H9 (cell line): ENCODE results near the gene PLCB1. TPM values are rescaled to one million over a fixed set of nuclear protein-coding genes. Genes with fewer than 3 reads are reported as not detected.

ENCODE experiments used
- DNase-seq: peaks from one replicate; pipeline ENCODE4 v3.0.0-alpha.2; 2017
- H2AFZ ChIP-seq: one replicate; pipeline ENCODE4 v1.6.1; 2013; ENCODE audit warnings: mild to moderate bottlenecking, low read length, control low read depth, moderate library complexity
- H2AK5ac ChIP-seq: 2 replicates; pipeline ENCODE4 v1.6.1; 2013; ENCODE audit warnings: low read length, control low read depth, mixed read lengths; ENCODE audit not compliant: insufficient read length
- H2BK120ac ChIP-seq: one replicate; pipeline ENCODE4 v1.6.1; 2013; ENCODE audit warnings: low read depth, mild to moderate bottlenecking, low read length, control low read depth, inconsistent platforms; ENCODE audit not compliant: poor library complexity, severe bottlenecking
- H2BK12ac ChIP-seq: 2 replicates; pipeline ENCODE4 v1.6.1; 2013; ENCODE audit warnings: low read length, control low read depth, mixed read lengths, low read depth; ENCODE audit not compliant: insufficient read length
- H2BK15ac ChIP-seq: 2 replicates; pipeline ENCODE4 v1.6.1; 2013; ENCODE audit warnings: low read depth, low read length, control low read depth
- H2BK20ac ChIP-seq: one replicate; pipeline ENCODE4 v1.6.1; 2013; ENCODE audit warnings: low read depth, mild to moderate bottlenecking, low read length, control low read depth, inconsistent platforms; ENCODE audit not compliant: poor library complexity, severe bottlenecking
- H2BK5ac ChIP-seq: 2 replicates; pipeline ENCODE4 v1.6.1; 2013; ENCODE audit warnings: low read length, control low read depth, mixed read lengths; ENCODE audit not compliant: insufficient read length
- H3K14ac ChIP-seq: 2 replicates; pipeline ENCODE4 v1.6.1; 2013; ENCODE audit warnings: low read length, control low read depth; ENCODE audit not compliant: insufficient read depth
- H3K18ac ChIP-seq: 2 replicates; pipeline ENCODE4 v1.6.1; 2013; ENCODE audit warnings: low read depth, mild to moderate bottlenecking, mixed read lengths, low read length, control low read depth; ENCODE audit not compliant: insufficient read length
- H3K23ac ChIP-seq: 2 replicates; pipeline ENCODE4 v1.6.1; 2013; ENCODE audit warnings: low read length, control low read depth, mixed read lengths, low read depth; ENCODE audit not compliant: insufficient read length
- H3K23me2 ChIP-seq: 2 replicates; pipeline ENCODE4 v1.6.1; 2013; ENCODE audit warnings: low read depth, mild to moderate bottlenecking, mixed read lengths, low read length, control low read depth; ENCODE audit not compliant: insufficient read length, poor library complexity, severe bottlenecking
- H3K27ac ChIP-seq: 2 replicates; pipeline ENCODE4 v1.5.1; 2013; ENCODE audit warnings: low read length, control low read depth, mixed read lengths, low read depth; ENCODE audit not compliant: insufficient read length
- H3K27me3 ChIP-seq: 2 replicates; pipeline ENCODE4 v1.6.1; 2013; ENCODE audit warnings: low read length, control low read depth, inconsistent platforms; ENCODE audit not compliant: insufficient read depth
- H3K4ac ChIP-seq: 2 replicates; pipeline ENCODE4 v1.6.1; 2013; ENCODE audit warnings: low read depth, mild to moderate bottlenecking, control low read depth, inconsistent platforms, low read length, moderate library complexity
- H3K4me1 ChIP-seq: 2 replicates; pipeline ENCODE4 v1.6.1; 2013; ENCODE audit warnings: low read length, control low read depth, inconsistent platforms; ENCODE audit not compliant: insufficient read depth
- H3K4me2 ChIP-seq: 2 replicates; pipeline ENCODE4 v1.6.1; 2013; ENCODE audit warnings: low read length, control low read depth, mixed read lengths; ENCODE audit not compliant: insufficient read length, insufficient read depth
- H3K56ac ChIP-seq: 2 replicates; pipeline ENCODE4 v1.6.1; 2013; ENCODE audit warnings: low read depth, mild to moderate bottlenecking, mixed read lengths, low read length, control low read depth; ENCODE audit not compliant: insufficient read length
- H3K79me1 ChIP-seq: 2 replicates; pipeline ENCODE4 v1.6.1; 2013; ENCODE audit warnings: low read depth, mild to moderate bottlenecking, moderate library complexity, low read length, control low read depth, inconsistent platforms; ENCODE audit not compliant: insufficient read depth, poor library complexity, severe bottlenecking
- H3K79me2 ChIP-seq: 2 replicates; pipeline ENCODE4 v1.6.1; 2013; ENCODE audit warnings: low read length, control low read depth, inconsistent platforms; ENCODE audit not compliant: insufficient read depth
- H3K9ac ChIP-seq: 2 replicates; pipeline ENCODE4 v1.6.1; 2013; ENCODE audit warnings: low read length, control low read depth, mixed read lengths; ENCODE audit not compliant: insufficient read length; ENCODE audit errors: extremely low read depth
- H3K9me3 ChIP-seq: one replicate; pipeline ENCODE4 v1.6.1; 2013; ENCODE audit warnings: low read depth, low read length, inconsistent platforms; ENCODE audit not compliant: control insufficient read depth
- H3T11ph ChIP-seq: one replicate; pipeline ENCODE4 v1.6.1; 2013; ENCODE audit warnings: mild to moderate bottlenecking, low read length, control low read depth, inconsistent platforms
- H4K20me1 ChIP-seq: one replicate; pipeline ENCODE4 v1.6.1; 2013; ENCODE audit not compliant: control insufficient read depth, insufficient read length, insufficient read depth
- H4K5ac ChIP-seq: 2 replicates; pipeline ENCODE4 v1.6.1; 2013; ENCODE audit warnings: low read depth, mild to moderate bottlenecking, mixed read lengths, low read length, control low read depth; ENCODE audit not compliant: insufficient read length
- H4K8ac ChIP-seq: replicated peaks from 2 replicates; pipeline ENCODE4 v1.6.1; 2013; ENCODE audit warnings: low read length, control low read depth, mixed read lengths, low read depth; ENCODE audit not compliant: insufficient read length
- H4K91ac ChIP-seq: 2 replicates; pipeline ENCODE4 v1.6.1; 2013; ENCODE audit warnings: low read depth, mild to moderate bottlenecking, moderate library complexity, mixed read lengths, low read length, control low read depth; ENCODE audit not compliant: insufficient read length
- H3K27ac Mint-ChIP-seq, 3 experiments: 2 replicates in 2 of 3; 3 replicates in 1 of 3; pipeline ENCODE4 v1.8.0; 2020 to 2021; ENCODE audit warnings: mixed read lengths in 3 of 3, mild to moderate bottlenecking in 1 of 3, moderate library complexity in 1 of 3
- H3K27me3 Mint-ChIP-seq: 2 replicates; pipeline ENCODE4 v1.8.0; 2021; ENCODE audit warnings: low read depth, mild to moderate bottlenecking, moderate library complexity, mixed read lengths
- H3K36me3 Mint-ChIP-seq, 3 experiments: 2 replicates in 2 of 3; 3 replicates in 1 of 3; pipeline ENCODE4 v1.8.0; 2020 to 2021; ENCODE audit warnings: low read depth in 3 of 3, mixed read lengths in 3 of 3; ENCODE audit not compliant: insufficient read depth in 1 of 3
- H3K4me1 Mint-ChIP-seq, 2 experiments: 2 replicates each; pipeline ENCODE4 v1.8.0; 2020; ENCODE audit warnings: mixed read lengths in 2 of 2
- H3K4me3 Mint-ChIP-seq, 2 experiments: 2 replicates in 1 of 2; 3 replicates in 1 of 2; pipeline ENCODE4 v1.8.0; 2020 to 2021; ENCODE audit warnings: mild to moderate bottlenecking in 2 of 2, mixed read lengths in 2 of 2, moderate library complexity in 1 of 2
- H3K9me3 Mint-ChIP-seq, 2 experiments: 2 replicates in 1 of 2; 3 replicates in 1 of 2; pipeline ENCODE4 v1.8.0; 2020; ENCODE audit warnings: mild to moderate bottlenecking in 2 of 2, mixed read lengths in 2 of 2, moderate library complexity in 1 of 2
- WGBS: extraction: QIAGEN DNeasy Blood & Tissue Kit; methylation state at CpG from one replicate; pipeline ENCODE4 v1.1.7; 2013; ENCODE audit warnings: missing lambda C conversion rate, low lambda C conversion rate, mixed read lengths; ENCODE audit not compliant: insufficient read length; ENCODE audit errors: extremely low coverage; 5-methylcytosine and 5-hydroxymethylcytosine counted together
- total RNA-seq: library from RNA; stranded (reverse); gene quantifications from 2 replicates; pipeline ENCODE4 v1.2.1, GENCODE V29; 2021
- TF ChIP-seq, protein P1 (sequence below): fragments of 200-600 bp; sonication (generic); conservative IDR thresholded peaks from 3 replicates; pipeline ENCODE4 v1.8.0; 2021; ENCODE audit warnings: antibody characterized with exemption, mild to moderate bottlenecking

Gene PLCB1
- total RNA-seq, 1 experiment from 2014 or later: 11.5 TPM

DNA sequence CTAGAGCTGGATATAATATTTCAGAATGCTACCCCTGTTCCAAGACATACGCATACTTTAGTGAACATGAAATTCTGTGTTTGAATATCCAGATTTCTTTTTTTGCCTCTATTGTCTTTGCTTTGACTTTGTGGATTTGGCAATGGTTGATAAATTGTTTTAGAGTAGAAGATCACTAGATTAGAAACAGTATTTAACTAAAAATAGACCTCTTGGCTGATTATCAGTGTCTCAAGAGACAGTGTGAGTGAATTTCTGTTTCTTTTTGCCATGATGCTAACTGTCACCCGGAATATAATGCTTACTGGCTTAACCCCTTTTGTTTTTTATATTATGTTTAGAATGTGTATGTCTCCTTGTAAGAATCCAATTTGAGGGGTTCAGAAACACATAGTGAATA is 102.5 kb downstream of the PLCB1 start:
- Mint-ChIP-seq H3K27me3 (no peaks in the 10 kb centered on the region; the same call in 1 of the 2 replicates), H3K27ac (no peak overlapping the region), H3K4me1 (no peaks in the 10 kb centered on the region), H3K9me3 (no peaks in the 10 kb centered on the region), H3K36me3 (no peaks in the 10 kb centered on the region), H3K4me3 (no peak overlapping the region)
- Histone ChIP-seq H3K18ac (no peak overlapping the region), H3K14ac (no peak overlapping the region), H2BK5ac (no peak overlapping the region), H2BK20ac (no peak overlapping the region), H3K4me2 (no peak overlapping the region), H3K27me3 (no peaks in the 10 kb centered on the region), H2BK12ac (no peak overlapping the region), H2AFZ (no peak overlapping the region), H4K5ac (no peak overlapping the region), H3K4ac (no peak overlapping the region), H2BK120ac (no peak overlapping the region), H3K9me3 (no peaks in the 10 kb centered on the region), H2BK15ac (no peak overlapping the region), H4K8ac (no peak overlapping the region), H2AK5ac (no peak overlapping the region), H3T11ph (no peak overlapping the region), H3K79me1 (no peaks in the 10 kb centered on the region), H4K20me1 (no peaks in the 10 kb centered on the region), H3K23me2 (no peaks in the 10 kb centered on the region), H3K79me2 (no peaks in the 10 kb centered on the region), H3K56ac (no peak overlapping the region), H3K23ac (no peak overlapping the region), H3K27ac (no peak overlapping the region), H3K4me1 (no peaks in the 10 kb centered on the region), H4K91ac (no peak overlapping the region), H3K9ac (no peak overlapping the region)
- DNase-seq: no peak
- TF ChIP-seq, protein P1, sequence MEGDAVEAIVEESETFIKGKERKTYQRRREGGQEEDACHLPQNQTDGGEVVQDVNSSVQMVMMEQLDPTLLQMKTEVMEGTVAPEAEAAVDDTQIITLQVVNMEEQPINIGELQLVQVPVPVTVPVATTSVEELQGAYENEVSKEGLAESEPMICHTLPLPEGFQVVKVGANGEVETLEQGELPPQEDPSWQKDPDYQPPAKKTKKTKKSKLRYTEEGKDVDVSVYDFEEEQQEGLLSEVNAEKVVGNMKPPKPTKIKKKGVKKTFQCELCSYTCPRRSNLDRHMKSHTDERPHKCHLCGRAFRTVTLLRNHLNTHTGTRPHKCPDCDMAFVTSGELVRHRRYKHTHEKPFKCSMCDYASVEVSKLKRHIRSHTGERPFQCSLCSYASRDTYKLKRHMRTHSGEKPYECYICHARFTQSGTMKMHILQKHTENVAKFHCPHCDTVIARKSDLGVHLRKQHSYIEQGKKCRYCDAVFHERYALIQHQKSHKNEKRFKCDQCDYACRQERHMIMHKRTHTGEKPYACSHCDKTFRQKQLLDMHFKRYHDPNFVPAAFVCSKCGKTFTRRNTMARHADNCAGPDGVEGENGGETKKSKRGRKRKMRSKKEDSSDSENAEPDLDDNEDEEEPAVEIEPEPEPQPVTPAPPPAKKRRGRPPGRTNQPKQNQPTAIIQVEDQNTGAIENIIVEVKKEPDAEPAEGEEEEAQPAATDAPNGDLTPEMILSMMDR: no peak
- WGBS: no CpG with 5 or more reads among the region's 2 CpGs
